SK-N-SH (cell line): ENCODE results near the gene CSPG5.

Source experiments
- CHD2 ChIP-seq: fragments of 150-350 bp; IDR thresholded peaks from 2 replicates; pipeline ENCODE4 v1.6.1; 2018; ENCODE audit warnings: low read length; ENCODE audit not compliant: partially characterized antibody
- CTCF ChIP-seq: fragments of 200-600 bp; sonication (generic); IDR thresholded peaks from 2 replicates; pipeline ENCODE4 v1.6.1; 2017; ENCODE audit warnings: antibody characterized with exemption, mild to moderate bottlenecking, moderate library complexity
- EZH2phosphoT487 ChIP-seq: fragments of 200-600 bp; sonication (generic); IDR thresholded peaks from 2 replicates; pipeline ENCODE4 v1.6.1; 2017; ENCODE audit warnings: low read depth, mixed run types, mild to moderate bottlenecking, antibody characterized with exemption, moderate library complexity, borderline replicate concordance
- FOXM1 ChIP-seq: IDR thresholded peaks from 2 replicates; pipeline ENCODE4 v1.4.0; 2012; ENCODE audit warnings: low read depth, mild to moderate bottlenecking
- GATA2 ChIP-seq: sonication (generic); formaldehyde crosslinking; IDR thresholded peaks from 2 replicates; pipeline ENCODE4 v1.5.0; 2020; ENCODE audit warnings: mild to moderate bottlenecking, missing genetic modification reagents
- MAX ChIP-seq: IDR thresholded peaks from 2 replicates; pipeline ENCODE4 v1.4.0; 2012; ENCODE audit warnings: low read depth
- POLR2AphosphoS5 ChIP-seq: IDR thresholded peaks from 2 replicates; pipeline ENCODE4 v1.6.1; 2012; ENCODE audit warnings: low read depth, low read length
- RAD21 ChIP-seq: IDR thresholded peaks from 2 replicates; pipeline ENCODE4 v1.6.1; 2012; ENCODE audit warnings: mild to moderate bottlenecking, low read length
- RXRA ChIP-seq: IDR thresholded peaks from 2 replicates; pipeline ENCODE4 v1.4.0; 2012; ENCODE audit warnings: low read depth, mild to moderate bottlenecking, borderline replicate concordance
- SIN3A ChIP-seq: IDR thresholded peaks from 2 replicates; pipeline ENCODE4 v1.6.1; 2012; ENCODE audit warnings: low read depth, mild to moderate bottlenecking, low read length, moderate library complexity, borderline replicate concordance
- TEAD4 ChIP-seq: IDR thresholded peaks from 2 replicates; pipeline ENCODE4 v1.4.0; 2012; ENCODE audit warnings: mild to moderate bottlenecking, borderline replicate concordance; ENCODE audit not compliant: insufficient read depth
- USF1 ChIP-seq: IDR thresholded peaks from 2 replicates; pipeline ENCODE4 v1.4.0; 2012; ENCODE audit warnings: low read depth, borderline replicate concordance
- YY1 ChIP-seq: IDR thresholded peaks from 2 replicates; pipeline ENCODE4 v1.4.0; 2012; ENCODE audit warnings: low read depth, mild to moderate bottlenecking

DNA sequence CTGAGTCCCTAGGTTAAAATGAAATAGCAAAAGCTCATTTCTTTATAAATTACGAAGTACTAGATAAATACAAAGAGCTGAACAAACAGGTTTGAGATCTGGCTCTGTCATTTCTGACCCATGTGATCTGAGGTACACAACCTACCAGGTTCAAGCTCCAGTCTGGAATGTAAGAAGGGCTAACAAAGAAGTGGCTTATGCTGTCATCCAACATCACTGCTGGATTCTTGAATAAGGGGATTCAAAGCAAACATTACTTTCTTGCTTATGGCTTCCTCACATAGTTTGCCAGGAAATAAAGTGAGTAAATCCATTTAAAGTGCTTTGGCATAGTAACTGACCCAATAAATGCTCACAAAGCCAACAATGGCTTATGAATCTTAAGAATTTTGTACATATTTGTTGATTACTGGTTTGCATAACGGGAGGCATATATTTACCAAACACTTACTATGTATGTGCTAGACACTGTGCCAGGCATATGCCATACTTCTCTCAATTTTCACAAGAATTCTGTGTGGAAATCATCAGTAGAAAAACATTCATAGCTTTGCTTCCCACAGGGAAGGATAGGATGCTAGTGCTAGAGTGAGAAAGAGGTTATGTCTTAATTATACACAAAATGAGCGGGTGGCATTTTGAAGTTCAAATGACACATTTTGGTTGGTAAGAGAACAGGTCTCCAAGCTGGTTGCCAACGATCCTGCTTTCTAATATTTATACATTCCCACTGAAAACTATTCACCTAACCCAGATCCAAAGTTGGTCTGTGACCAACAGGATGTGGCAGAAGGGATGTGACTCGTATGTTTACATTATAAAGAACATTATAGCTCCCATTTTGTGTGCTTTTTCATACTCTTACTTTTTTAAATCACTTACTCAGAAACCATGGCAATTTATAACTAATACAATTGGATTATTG is 38.7 kb upstream of the CSPG5 start:
- TF ChIP-seq CTCF: no peak
- no peak for TF ChIP-seq MAX
- no peak for TF ChIP-seq SIN3A
- TF ChIP-seq TEAD4: no peak
- TF ChIP-seq RXRA: no peak
- TF ChIP-seq POLR2AphosphoS5: no peak
- TF ChIP-seq CHD2: no peak
- TF ChIP-seq RAD21: no peak
- no peak for TF ChIP-seq EZH2phosphoT487
- TF ChIP-seq USF1: no peak
- TF ChIP-seq GATA2 (CRISPR knock-in tag): no peak
- TF ChIP-seq FOXM1: no peak
- TF ChIP-seq YY1: no peak
